Measurements from ENCODE around the gene F2R.

Gene F2R

DNA sequence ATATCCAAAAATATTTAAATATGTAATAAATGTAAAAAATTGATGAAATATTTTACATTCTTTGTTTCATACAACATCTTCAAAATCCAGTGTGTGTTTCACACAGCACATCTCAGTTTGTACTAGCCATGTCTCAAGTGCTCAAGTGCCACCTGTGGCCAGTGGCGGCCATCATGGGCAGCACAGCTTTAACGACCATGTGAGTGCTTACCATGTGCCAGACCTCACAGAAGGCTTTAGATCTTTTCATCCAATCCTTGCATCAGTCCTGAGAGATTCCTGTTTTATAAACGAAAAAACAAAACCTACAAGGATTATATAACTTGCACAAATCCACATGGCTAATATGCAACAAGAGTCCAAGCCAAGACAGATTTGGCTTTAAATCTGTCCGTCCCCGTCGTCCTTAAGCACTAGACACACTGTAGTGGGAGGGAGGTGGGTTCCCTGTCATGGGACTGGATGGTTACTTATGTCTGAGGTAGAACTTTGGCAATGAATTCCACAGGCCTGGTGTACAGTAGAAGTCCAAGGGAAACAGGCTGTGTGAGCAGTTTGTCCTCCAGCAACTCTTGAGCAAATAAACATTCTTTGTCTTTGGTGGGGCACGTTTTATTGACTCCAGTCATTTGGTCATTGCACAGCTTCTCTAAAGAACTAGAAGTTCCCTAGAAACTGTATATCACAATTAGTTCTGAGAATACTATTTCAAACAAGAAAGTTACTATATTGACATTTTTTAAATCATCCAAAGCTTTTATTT is 25.0 kb upstream of the F2R start:
- no peak for DNase-seq

DNA sequence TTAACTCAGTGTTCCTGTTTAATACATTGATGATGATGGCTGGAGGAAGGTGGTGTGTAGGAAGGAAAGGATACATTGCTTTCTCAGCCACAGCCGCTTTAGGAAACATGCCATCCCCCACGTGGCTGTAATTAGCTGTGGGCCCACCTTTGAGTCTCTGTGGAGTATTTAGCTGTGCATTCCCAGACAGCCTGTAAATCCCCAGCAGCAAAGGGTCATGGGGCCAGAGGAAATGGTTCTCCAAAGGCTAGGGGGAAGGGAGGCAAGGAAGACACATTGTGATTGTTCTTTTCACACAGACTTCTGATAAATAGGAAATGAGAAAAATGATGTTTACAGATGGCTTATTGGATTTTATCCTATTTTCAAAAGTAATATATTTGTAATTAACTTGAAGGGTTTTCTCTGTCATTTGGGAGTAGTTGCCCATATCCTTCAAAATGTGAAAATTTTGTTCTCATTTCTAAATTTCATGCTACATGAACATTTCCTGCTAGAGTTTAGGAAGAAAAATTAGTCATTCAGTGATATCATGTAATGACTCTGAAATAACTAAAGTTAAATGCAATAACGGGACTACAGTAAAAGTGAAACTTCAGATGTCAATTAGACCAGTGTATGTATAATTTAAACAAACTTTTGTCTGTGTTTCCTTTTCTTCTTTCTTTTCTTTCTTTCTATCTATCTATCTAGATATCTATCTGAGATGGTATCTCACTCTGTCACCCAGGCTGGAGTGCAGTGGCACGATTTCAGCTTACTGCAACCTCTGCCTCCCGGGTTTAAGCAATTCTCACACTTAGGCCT is 24.3 kb upstream of the F2R start:
- no peak for DNase-seq

DNA sequence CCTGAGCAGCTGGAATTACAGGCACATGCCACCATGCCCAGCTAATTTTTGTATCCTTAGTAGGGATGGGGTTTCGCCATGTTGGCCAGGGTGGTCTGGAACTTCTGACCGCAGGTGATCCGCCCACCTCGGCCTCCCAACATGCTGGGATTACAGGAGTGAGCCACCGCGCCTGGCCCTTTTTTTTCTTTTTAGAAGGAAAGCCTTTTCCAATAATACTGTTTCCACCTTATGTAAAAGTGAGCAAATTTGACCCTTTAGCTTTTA is 23.7 kb upstream of the F2R start:
- DNase-seq = no peak

DNA sequence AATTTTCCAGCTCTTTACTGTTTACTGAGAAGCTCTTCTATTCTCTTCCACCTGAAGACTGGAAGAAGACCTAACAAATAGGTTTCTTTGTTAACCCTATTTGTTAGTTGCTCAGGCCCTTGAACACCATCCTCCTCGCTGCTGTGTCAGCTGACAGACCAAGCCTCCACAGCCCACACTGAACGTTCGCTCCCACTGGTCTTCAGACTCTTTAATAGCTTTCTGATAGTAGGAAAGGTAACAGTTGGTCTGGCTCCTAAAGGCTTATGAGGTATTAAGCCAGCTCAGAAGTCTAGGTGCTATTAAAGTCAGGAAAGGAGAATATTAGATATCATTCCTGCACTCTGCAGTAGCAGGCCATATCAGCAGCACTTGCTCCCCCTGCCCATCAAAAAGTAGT is 23.3 kb upstream of the F2R start:
- DNase-seq = no peak

DNA sequence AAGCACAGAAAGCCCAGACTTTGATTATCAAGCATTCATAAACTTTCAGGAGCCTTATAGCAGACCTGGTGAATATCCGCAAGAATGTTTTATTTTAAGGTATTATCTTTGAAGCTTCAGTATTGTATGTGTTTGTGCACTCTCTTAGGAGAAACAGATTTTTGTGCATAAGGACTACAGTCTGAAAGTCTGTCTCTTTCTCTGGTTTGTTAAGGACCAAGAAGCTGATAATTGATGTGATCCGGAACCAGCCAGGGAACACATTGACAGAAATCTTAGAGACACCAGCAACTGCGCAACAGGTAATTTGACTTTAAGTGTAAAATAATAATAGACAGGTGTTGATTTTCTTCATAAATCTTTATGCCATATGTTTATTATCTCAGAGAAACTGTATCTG is 22.8 kb upstream of the F2R start:
- no peak for DNase-seq

DNA sequence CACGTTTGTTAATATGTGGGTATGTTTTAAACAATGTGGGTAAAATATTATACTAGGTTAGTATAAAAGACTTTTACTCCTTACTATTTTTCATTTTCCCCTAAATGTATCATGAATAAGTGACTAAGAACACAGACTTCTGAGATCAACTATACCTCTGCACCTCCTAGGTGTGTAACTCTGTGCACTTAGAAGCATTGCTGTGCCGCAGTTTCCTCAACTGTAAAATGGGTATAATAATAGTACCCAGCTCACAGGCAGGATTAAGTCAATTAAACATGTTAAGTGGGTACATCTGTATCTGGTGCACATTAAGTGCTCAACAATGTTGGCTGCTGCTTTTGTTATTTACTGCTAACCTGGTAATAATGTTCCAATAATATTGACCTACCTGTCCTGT is 21.6 kb upstream of the F2R start:
- DNase-seq = no peak

DNA sequence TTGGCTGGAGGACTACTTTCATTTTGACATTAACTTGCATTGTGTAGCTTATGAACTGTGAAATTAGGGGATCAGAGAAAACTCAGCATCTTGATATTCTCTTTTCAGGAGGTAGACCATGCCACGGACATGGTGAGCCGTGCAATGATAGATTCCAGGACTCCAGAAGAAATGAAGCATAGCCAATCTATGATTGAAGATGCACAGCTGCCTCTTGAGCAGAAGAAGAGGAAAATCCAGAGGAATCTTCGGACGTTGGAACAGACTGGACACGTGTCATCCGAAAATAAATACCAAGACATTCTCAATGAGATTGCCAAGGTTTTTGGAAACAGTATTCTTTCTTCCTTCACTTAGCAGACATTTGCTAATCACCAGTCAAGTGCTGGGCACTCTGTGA is 20.6 kb upstream of the F2R start:
- no peak for DNase-seq

DNA sequence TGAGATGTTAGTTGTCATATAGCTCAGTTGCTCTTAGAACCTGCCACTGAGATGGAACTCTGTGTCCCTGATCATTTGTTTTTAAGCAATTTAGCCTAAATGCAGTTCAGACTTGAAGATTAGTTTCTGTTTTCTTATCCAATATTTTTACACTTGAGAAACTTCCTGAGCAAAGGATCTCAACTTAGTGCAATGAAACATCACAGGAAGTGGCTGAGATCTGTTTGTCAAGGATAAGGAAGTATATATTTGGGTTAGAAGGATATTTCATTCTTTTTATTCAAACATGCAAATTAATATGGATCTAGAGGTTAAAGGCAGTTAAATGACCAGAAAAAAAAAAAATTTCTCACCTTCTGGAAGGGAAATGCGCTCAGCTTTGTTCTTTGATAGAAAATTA is 19.7 kb upstream of the F2R start:
- no peak for DNase-seq

DNA sequence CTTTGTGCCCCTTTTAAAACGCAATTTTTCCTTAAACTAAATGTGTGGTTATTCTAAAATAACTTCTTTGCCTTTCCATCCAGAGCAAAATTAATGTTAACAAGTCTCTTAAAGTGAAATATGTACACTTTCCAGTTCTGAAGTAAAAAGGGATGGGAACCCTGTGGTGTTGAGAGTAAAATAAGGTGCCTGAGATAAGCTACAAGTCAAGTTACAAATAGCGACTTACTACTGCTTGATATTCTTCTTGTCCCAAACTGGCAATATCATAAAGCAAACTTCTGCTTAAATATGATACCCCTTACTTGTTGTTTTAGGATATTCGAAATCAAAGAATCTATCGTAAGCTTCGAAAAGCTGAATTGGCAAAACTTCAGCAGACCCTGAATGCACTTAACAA is 18.3 kb upstream of the F2R start:
- no peak for DNase-seq

DNA sequence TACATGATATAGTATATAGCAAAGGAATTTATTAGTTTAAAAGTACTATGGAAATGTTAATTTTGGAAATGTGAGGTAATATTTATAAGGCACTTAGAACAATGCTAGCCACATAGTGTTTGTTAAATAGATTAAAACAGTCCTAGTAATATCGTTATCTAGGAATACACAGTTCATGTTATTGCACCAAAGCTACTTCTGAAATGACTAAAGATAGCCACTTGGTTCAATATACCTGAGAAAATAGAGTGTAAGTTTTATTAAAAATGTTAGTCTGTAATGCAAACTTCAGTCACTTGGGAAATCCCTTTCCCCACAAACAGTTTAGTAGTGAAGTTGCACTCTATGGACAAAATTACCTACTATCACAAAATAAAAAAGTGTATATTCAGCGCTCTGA is 15.4 kb upstream of the F2R start:
- DNase-seq = no peak

DNA sequence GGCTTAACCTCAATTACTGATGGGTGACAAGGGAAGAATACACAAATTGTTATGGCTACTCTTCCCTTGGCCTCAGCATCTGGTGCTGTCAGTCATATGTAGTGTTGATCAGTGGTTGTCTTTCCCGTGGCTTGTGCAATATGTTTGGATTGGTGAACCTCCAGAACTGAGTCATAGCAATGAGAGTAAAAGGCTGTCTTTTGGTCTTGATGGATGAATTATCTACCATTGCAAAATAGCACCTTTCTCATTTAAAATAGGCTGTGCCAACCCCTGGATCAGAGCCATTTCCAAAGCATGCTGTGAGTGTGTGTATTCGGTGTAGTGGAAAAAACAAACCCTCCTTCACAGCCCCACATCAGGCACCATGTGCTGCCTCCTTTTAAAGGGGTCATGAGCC is 14.6 kb upstream of the F2R start:
- DNase-seq = no peak

DNA sequence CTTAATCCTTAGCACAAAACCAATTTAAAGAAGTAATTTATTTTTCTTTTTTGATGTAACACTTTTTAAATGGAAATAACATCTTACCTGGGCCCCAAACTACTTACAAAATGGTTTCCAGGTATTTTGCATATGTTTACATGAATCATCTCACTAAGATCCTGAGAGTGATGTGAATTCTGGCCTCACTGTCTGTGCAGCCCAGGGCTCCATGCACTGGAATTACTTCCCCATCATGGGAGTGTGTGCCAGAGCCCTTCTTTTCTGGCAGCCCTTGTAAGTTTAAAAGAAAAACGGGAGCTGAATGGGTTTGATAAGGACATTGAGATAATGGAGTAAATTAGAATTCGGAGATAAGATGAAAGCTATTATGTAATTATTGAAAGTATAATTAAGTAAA is 12.2 kb upstream of the F2R start:
- DNase-seq = no peak

DNA sequence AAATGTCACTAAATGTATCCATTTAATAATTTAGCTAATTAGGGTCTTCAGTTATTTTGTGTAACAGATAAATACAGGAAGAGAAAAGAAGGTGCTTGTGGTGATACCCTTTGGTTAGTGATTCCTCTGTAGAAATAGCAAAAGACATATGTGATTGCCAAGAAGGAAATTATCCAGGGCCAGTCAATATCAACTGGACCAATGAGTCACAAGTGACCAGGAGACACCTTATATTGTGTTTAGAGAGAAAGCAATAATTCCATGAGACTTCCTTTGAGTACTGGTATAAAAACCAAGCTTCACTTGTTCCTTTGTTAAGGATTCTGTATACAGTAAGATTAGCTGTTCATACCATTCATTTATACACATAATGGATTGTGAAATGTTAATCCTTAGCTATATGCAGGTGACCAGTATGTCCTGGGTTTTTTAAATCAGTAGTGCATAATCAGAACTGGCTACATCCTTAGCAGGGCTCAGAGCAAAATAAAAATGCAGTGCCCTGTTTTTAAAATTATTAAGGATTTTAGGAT is 11.7 kb upstream of the F2R start:
- no peak for DNase-seq

DNA sequence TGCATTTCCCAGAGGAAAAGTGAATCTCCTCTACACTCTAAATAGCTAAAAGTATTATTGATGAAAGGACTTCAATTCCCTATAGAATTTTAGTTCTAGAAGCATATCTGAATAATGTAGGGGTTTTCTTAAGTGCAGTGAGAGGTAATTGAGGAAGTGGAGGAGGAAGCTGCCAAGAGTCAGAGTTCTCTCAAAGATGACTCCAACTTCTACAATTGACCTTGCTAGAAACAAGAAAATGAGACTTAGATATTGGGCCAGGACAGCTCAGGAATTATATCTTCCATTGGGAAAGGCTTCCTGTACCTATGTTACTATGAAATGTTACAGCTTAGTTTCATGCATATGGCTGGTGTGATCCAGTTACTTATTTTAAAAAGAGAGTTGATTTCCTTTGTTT is 10.4 kb upstream of the F2R start:
- DNase-seq = no peak

DNA sequence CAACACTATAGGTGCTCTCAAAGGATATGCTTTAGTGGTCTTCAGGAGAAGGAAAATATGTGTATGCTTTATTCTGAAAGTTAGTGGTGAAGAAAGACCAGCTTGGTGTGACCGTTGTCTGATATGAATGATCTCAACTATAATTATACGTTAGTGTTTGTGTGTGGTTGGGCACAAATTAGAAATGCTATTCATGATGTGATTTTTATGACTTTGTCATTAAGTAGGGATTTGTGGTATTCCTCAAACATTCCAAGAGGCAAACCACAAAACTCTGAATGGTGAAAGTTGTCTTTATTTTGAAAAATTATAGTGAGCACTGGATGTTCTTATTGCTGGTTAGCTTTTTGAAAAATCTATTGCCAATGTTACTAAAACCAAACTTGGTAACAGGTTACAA is 6.2 kb upstream of the F2R start:
- no peak for DNase-seq

DNA sequence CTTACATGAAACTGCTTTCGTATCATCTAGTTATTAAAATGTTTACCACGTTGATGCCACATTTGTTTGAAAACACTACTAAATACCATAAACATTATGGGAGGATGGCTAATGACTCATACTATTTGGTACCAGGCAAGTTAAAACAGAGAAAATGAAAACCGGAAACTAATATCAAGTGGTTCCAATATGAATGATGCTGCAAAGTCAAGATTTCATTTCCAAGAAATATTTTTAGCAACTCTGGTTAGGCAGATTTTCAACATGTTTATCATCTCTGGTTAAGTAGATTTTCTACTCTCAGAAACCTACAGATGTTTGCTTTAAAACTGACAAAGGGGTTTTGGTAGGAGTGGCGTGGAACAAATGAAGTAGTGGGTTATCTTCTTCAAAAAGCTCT is 4.9 kb upstream of the F2R start:
- no peak for DNase-seq

DNA sequence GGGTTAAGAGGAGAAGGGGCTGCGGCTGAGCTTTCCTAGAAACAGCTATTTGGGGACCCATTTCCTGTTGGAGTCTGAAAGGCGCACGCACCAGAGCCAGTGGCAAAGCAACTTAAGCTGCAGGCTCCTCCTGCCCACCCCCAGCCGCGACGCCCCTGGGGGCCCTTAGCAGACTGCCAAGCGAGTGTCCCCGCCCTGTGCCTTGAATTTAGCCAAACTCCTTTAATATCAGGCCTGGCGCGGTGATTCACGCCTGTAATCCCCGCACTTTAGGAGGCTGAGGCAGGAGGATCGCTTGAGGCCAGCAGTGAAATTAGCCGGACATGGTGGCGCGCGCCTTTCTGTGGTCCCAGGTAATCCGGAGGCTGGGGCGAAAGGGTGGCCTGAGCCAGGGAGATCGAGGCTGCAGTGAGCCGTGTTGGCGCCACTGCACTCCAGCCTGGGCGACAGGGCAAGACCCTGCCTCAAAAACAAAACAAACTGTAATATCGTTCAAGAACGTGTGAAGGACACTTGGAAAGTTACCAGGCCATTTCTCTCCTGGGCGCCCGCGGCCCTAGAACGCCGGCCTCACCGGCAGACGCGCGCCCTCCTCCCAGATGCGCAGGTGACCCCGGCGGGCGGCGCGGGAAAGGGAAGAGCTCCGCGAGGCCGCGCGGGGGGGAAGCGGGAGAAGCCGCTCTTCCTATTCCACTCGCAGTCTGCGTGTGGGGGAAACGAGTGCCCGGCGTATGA is 1.0 kb upstream of the F2R start:
- DNase-seq = no peak

DNA sequence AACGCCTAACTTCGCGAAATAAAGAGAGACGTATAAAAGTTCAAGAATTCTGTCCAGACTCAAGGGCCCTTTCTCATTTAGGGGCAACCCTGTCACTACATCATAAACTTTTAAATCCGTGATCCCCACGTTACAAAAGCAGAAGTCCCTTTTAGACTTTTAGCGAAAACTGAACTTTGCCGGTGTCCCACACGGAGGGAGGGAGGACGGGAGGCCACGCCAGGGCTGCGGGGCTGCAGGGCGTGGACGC is 515 bp upstream of the F2R start:
- DNase-seq = no peak

DNA sequence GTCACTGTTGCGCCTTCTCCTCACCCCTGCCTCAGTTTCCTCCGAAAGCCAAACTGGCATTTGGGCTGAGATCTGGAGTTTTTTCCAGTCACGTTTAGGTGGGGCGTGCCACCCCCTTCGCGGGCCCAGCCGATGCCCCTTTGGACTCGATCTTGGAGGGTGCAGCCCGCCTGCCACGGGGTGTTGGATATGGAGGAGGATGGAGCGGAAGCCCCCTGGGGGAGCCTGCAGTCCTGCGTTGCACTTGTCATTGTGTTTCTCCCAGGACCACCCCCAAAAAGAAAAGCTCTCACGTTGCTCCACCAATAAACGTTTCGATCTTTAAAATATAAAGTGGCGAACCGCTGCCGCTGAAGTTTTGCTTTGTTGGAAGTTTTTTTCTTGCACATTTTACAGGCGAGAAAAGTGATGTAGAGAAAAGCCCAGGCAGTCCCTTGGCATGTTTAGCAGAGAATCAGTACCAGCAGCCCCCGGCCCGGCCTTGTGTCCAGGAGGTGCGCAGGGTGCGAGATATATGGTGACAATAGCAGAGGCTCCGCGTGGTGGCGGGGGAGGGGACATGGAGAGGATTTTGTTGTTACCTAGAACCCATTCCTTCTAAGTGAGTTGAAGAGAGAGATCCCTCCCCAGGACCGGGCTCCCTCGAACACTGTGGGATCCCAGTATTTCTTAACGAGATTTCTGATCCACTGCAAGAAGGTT is 681 bp downstream of the F2R start:
- no peak for DNase-seq

DNA sequence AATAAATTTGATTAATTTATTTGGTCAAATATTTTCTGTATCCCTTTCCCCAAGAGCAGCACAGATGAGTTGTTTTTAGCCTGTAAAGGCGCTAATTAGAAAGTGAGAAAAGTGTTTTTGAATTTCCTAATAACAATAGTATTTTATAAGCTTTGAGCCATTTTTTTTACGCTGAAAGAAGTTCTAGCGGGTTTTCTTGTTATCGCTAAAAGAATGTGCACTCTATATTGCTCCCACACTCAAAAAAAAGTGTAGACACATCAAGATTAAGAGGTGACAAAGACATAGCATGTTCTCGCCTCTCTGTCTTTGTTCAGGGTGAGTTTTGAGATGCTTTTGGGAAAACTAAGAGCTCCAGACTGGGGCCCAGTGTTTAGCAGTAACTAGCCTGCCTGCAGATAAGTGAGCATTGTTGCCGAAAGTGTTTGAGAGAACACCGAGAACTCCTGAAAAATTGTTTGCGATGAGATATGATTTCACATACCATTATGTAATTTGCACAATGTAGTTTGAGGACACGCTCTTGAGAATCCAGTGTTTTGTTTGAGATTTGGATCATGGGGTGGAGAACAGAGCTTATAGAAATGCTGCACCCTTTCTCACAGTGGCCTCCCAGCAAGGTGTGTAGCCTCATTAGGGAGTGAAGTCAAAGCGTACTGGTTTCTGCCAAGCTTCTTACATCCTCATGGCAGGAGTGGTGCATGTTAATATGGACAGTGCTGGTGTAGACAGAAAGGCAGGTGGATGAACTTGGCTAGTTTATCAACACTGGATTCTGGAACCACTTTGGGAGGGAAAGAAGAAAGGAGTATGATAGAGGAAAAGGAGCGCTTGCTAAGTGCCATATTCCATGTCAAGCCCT is 1.5 kb downstream of the F2R start:
- no peak for DNase-seq

DNA sequence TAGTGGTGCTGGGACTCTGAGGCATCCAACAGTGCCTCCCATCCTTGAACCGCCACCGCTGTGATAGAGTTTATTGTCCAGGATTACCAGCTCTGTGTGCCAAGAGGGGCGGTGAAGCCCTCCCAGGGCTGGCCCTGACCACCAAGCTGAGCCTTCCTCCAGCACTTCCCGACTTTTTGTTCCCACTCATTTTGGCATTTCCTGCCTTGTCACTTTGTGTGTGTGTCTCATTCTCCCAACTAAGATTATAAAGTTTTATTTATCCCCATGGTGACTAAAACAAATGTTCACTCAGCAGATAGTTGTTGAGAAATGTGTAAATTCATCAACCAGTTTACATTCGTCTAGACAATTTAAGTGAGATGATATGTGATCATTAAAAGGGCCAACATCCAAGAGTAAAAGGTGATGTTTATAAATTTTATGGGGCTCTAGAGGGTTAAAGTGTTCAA is 2.5 kb downstream of the F2R start:
- no peak for DNase-seq

DNA sequence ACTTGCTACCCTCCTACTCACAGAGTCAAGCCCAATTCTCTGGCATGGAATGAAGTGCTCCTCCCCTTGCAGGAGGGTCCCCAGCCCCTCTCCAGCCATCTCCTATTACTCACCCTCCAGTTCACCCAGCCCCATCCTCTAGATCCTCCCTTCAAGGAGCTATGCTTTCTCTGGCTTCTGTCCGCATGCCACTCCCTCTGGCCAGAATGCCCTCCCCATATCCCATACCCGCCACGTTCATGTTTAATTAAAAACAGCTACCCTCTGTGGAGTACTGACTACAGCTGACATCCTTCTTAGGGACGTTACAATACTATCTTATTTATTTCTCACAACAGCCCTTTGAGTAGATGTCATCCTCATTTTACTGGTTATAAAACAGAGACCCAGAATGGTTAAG is 3.0 kb downstream of the F2R start:
- no peak for DNase-seq
